ENCODE measurements around the gene PCDHA7.
"Not testable (repeated sequence)": the region's sequence is repeated elsewhere in the genome, so short reads cannot be mapped to it uniquely, and the experiment has no call there.

The PCDHA7 gene

DNA sequence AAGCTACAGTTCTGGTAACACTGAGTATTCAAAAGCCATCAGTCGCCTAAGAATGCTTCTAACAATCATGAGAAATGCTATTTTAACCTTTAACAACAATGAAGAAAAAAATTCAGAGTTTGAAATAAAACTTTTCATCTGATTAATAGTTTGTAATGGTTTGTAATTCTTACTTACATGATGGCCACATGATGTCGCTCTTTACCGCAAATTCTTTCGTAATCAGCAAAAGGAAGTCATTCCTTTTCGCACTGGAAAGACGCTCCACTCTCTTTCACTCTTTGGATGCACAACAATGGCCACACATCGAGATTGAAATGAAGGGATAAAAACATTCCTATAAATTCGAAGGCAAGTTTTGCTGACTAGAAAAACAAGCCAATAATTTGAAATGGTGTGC is at the start of gene PCDHA7:
PCDHA7 (plus strand) TSS at position 277 of the 400 bp plus-strand sequence; CDS start at position 392, 115 bp downstream.
- no peak for DNase-seq (ENCODE audit: extremely low read depth, insufficient read length)
- Histone ChIP-seq H3K36me3 (ENCODE audit: control insufficient read depth, insufficient read depth, low read length) (no peaks in the 10 kb centered on the region), H3K4me3 (replicated peaks; ENCODE audit: low read depth, low read length) (no peak within 1 kb of the TSS), H3K27me3 (replicated peaks; ENCODE audit: control insufficient read depth, insufficient read depth, low read length) (no peaks in the 10 kb centered on the region)
- no peak for TF ChIP-seq CTCF (IDR thresholded peaks at IDR 0.05; ENCODE audit: insufficient read depth, low read length, poor library complexity, severe bottlenecking)

- Histone ChIP-seq H3K27me3 (replicated peaks; ENCODE audit: control insufficient read depth, insufficient read depth, low read length) (no peaks in the 10 kb centered on the region), H3K4me3 (replicated peaks; ENCODE audit: low read depth, low read length) (no peak within 1 kb of the TSS), H3K36me3 (ENCODE audit: control insufficient read depth, insufficient read depth, low read length) (no peaks in the 10 kb centered on the region)
- TF ChIP-seq CTCF (IDR thresholded peaks at IDR 0.05; ENCODE audit: insufficient read depth, low read length, poor library complexity, severe bottlenecking) = no peak
- no peak for DNase-seq (ENCODE audit: extremely low read depth, insufficient read length)
Measured at GRCh38 chr5:140785905-140786686, 48.0 kb upstream of the PCDHA7 start, which contains the start of gene PCDHA1. Gene PCDHA1 (plus strand): TSS chr5:140786140.

DNA sequence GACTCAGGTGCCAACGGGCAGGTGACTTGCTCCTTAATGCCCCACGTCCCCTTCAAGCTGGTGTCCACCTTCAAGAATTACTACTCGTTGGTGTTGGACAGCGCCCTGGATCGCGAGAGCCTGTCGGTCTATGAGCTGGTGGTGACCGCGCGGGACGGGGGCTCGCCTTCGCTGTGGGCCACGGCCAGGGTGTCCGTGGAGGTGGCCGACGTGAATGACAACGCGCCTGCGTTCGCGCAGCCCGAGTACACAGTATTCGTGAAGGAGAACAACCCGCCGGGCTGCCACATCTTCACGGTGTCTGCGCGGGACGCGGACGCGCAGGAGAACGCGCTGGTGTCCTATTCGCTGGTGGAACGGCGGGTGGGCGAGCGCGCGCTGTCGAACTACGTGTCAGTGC is 46.6 kb upstream of the PCDHA7 start:
- not testable (repeated sequence) for H3K27me3 ChIP-seq (replicated peaks; ENCODE audit: control insufficient read depth, insufficient read depth, low read length); H3K4me3 ChIP-seq (replicated peaks; ENCODE audit: low read depth, low read length)

DNA sequence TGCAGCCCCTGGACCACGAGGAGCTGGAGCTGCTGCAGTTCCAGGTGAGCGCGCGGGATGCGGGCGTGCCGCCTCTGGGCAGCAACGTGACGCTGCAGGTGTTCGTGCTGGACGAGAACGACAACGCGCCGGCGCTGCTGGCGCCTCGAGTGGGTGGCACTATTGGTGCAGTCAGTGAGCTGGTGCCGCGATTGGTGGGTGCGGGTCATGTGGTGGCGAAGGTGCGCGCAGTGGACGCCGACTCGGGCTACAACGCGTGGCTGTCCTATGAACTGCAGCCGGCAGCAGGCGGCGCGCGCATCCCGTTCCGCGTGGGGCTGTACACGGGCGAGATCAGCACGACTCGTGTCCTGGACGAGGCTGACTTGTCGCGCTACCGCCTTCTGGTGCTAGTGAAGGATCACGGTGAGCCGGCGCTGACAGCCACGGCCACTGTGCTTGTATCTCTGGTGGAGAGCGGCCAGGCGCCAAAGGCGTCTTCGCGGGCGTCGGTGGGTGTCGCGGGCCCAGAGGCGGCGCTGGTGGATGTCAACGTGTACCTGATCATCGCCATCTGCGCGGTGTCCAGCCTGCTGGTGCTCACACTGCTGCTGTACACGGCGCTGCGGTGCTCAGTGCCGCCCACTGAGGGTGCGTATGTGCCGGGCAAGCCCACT is 46.1 kb upstream of the PCDHA7 start:
- not testable (repeated sequence) for DNase-seq (ENCODE audit: extremely low read depth, insufficient read length); H3K36me3 ChIP-seq (ENCODE audit: control insufficient read depth, insufficient read depth, low read length); H3K4me3 ChIP-seq (replicated peaks; ENCODE audit: low read depth, low read length); H3K27me3 ChIP-seq (replicated peaks; ENCODE audit: control insufficient read depth, insufficient read depth, low read length)

More for the DNA sequence above, 46.6 kb upstream of the PCDHA7 start:
- not testable (repeated sequence) for H3K36me3 ChIP-seq (ENCODE audit: control insufficient read depth, insufficient read depth, low read length); DNase-seq (ENCODE audit: extremely low read depth, insufficient read length)

GRCh38 chr5:140791089-140791488 is 43.0 kb upstream of the PCDHA7 start:
- no peak for TF ChIP-seq CTCF (IDR thresholded peaks at IDR 0.05; ENCODE audit: insufficient read depth, low read length, poor library complexity, severe bottlenecking)
- Histone ChIP-seq H3K27me3 (replicated peaks; ENCODE audit: control insufficient read depth, insufficient read depth, low read length) (no peaks in the 10 kb centered on the region), H3K4me3 (replicated peaks; ENCODE audit: low read depth, low read length) (no peak overlapping the region), H3K36me3 (ENCODE audit: control insufficient read depth, insufficient read depth, low read length) (no peaks in the 10 kb centered on the region)
- DNase-seq (ENCODE audit: extremely low read depth, insufficient read length) = no peak

- Histone ChIP-seq H3K4me3 (replicated peaks; ENCODE audit: low read depth, low read length) (no peak within 1 kb of the TSS), H3K27me3 (replicated peaks; ENCODE audit: control insufficient read depth, insufficient read depth, low read length) (no peaks in the 10 kb centered on the region), H3K36me3 (ENCODE audit: control insufficient read depth, insufficient read depth, low read length) (no peaks in the 10 kb centered on the region)
- no peak for TF ChIP-seq CTCF (IDR thresholded peaks at IDR 0.05; ENCODE audit: insufficient read depth, low read length, poor library complexity, severe bottlenecking)
- no peak for DNase-seq (ENCODE audit: extremely low read depth, insufficient read length)
Measured at GRCh38 chr5:140794595-140795258, 39.3 kb upstream of the PCDHA7 start, which contains the start of gene PCDHA2. Gene PCDHA2 (plus strand): TSS chr5:140794852.
